HEK293 (cell line): ENCODE data around the gene CSMD2.

ENCODE experiments used
- CTCF ChIA-PET: fragments of 350-600 bp; formaldehyde crosslinking; extraction: SDS; loops from one replicate; lab custom pipeline; 2021; ENCODE audit warnings: antibody characterized with exemption; lab: Yijun Ruan, JAX
- POLR2A ChIA-PET: fragments of 300-600 bp; formaldehyde crosslinking; extraction: SDS; loops from one replicate; lab custom pipeline; 2020; ENCODE audit warnings: antibody characterized with exemption, inconsistent platforms; lab: Yijun Ruan, JAX
- H3K27ac ChIP-seq: fragments of 200-500 bp; sonication (Bioruptor generic); 2 replicates; pipeline ENCODE4 v1.5.1; 2014; ENCODE audit warnings: low read depth, low read length, control low read depth, inconsistent platforms; ENCODE audit errors: extremely low read depth
- H3K36me3 ChIP-seq, 2 experiments: fragments of 200-500 bp in 1 of 2; sonication (Bioruptor generic) in 1 of 2; 1 replicate in 1 of 2; 2 replicates in 1 of 2; pipeline ENCODE4 v1.5.1; 2014 to 2017; ENCODE audit warnings: inconsistent platforms in 2 of 2, low read length in 2 of 2; ENCODE audit not compliant: control insufficient read depth in 2 of 2, insufficient read depth in 1 of 2
- H3K4me1 ChIP-seq: fragments of 200-500 bp; sonication (Bioruptor generic); 2 replicates; pipeline ENCODE4 v1.5.1; 2014; ENCODE audit warnings: mild to moderate bottlenecking, low read length, inconsistent platforms; ENCODE audit not compliant: control insufficient read depth, insufficient read depth
- H3K4me3 ChIP-seq: 2 replicates; pipeline ENCODE4 v1.5.1; 2011; ENCODE audit warnings: low read depth, mild to moderate bottlenecking, control low read depth, low read length, moderate library complexity
- H3K9me3 ChIP-seq: fragments of 200-500 bp; sonication (Bioruptor generic); 2 replicates; pipeline ENCODE4 v1.5.1; 2014; ENCODE audit warnings: low read depth, low read length, inconsistent platforms; ENCODE audit not compliant: control insufficient read depth, insufficient read depth
- GLI4 ChIP-seq: fragments of 450-650 bp; formaldehyde crosslinking; IDR thresholded peaks from 2 replicates; pipeline ENCODE4 v1.5.1; 2016; ENCODE audit warnings: missing biosample characterization, missing genetic modification characterization
- MYNN ChIP-seq: fragments of 450-650 bp; formaldehyde crosslinking; IDR thresholded peaks from 2 replicates; pipeline ENCODE4 v1.5.1; 2016; ENCODE audit warnings: missing biosample characterization, missing genetic modification characterization, borderline replicate concordance
- REST ChIP-seq: fragments of 450-650 bp; formaldehyde crosslinking; IDR thresholded peaks from 2 replicates; pipeline ENCODE4 v1.5.1; 2016; ENCODE audit warnings: missing biosample characterization, missing genetic modification characterization
- ZBTB6 ChIP-seq: fragments of 450-650 bp; formaldehyde crosslinking; IDR thresholded peaks from 2 replicates; pipeline ENCODE4 v1.5.1; 2017; ENCODE audit warnings: missing biosample characterization, missing genetic modification characterization
- ZNF157 ChIP-seq: fragments of 450-650 bp; formaldehyde crosslinking; IDR thresholded peaks from 2 replicates; pipeline ENCODE4 v1.5.1; 2016; ENCODE audit warnings: missing biosample characterization, missing genetic modification characterization
- ZNF239 ChIP-seq: fragments of 450-650 bp; formaldehyde crosslinking; IDR thresholded peaks from 2 replicates; pipeline ENCODE4 v1.5.1; 2016; ENCODE audit warnings: missing biosample characterization, missing genetic modification characterization
- ZNF266 ChIP-seq: fragments of 450-650 bp; formaldehyde crosslinking; IDR thresholded peaks from 2 replicates; pipeline ENCODE4 v1.5.1; 2016; ENCODE audit warnings: missing biosample characterization, missing genetic modification characterization, low read depth
- ZNF302 ChIP-seq: fragments of 450-650 bp; formaldehyde crosslinking; IDR thresholded peaks from 2 replicates; pipeline ENCODE4 v1.5.1; 2016; ENCODE audit warnings: missing biosample characterization, missing genetic modification characterization, low read depth
- ZNF354C ChIP-seq: fragments of 450-650 bp; formaldehyde crosslinking; IDR thresholded peaks from 2 replicates; pipeline ENCODE4 v1.5.1; 2016; ENCODE audit warnings: missing biosample characterization, missing genetic modification characterization, low read depth, borderline replicate concordance
- ZNF48 ChIP-seq: fragments of 450-650 bp; formaldehyde crosslinking; IDR thresholded peaks from 2 replicates; pipeline ENCODE4 v1.5.1; 2016; ENCODE audit warnings: missing biosample characterization, missing genetic modification characterization
- ZNF488 ChIP-seq: fragments of 450-650 bp; formaldehyde crosslinking; IDR thresholded peaks from 2 replicates; pipeline ENCODE4 v1.5.1; 2016; ENCODE audit warnings: missing biosample characterization, missing genetic modification characterization
- ZNF510 ChIP-seq: fragments of 450-650 bp; formaldehyde crosslinking; IDR thresholded peaks from 2 replicates; pipeline ENCODE4 v1.5.1; 2018; ENCODE audit warnings: mild to moderate bottlenecking, missing genetic modification characterization, missing biosample characterization; ENCODE audit not compliant: insufficient replicate concordance
- ZNF555 ChIP-seq: fragments of 450-650 bp; formaldehyde crosslinking; conservative IDR thresholded peaks from 2 replicates; pipeline ENCODE4 v1.5.1; 2017; ENCODE audit warnings: missing biosample characterization, mild to moderate bottlenecking, missing genetic modification characterization, inconsistent platforms
- ZNF645 ChIP-seq: fragments of 450-650 bp; formaldehyde crosslinking; IDR thresholded peaks from 2 replicates; pipeline ENCODE4; 2016; ENCODE audit warnings: missing biosample characterization, missing genetic modification characterization
- ZNF76 ChIP-seq: fragments of 450-650 bp; formaldehyde crosslinking; IDR thresholded peaks from 2 replicates; pipeline ENCODE4; 2016; ENCODE audit warnings: low read depth, missing biosample characterization, missing genetic modification characterization, borderline replicate concordance
- ZNF777 ChIP-seq: fragments of 450-650 bp; formaldehyde crosslinking; IDR thresholded peaks from 2 replicates; pipeline ENCODE4 v1.5.1; 2017; ENCODE audit warnings: missing biosample characterization, missing genetic modification characterization, borderline replicate concordance
- ZNF785 ChIP-seq: fragments of 450-650 bp; formaldehyde crosslinking; IDR thresholded peaks from 2 replicates; pipeline ENCODE4 v1.5.1; 2016; ENCODE audit warnings: missing biosample characterization, missing genetic modification characterization
- TF ChIP-seq, protein P1 (sequence below): fragments of 450-650 bp; IDR thresholded peaks from 2 replicates; pipeline ENCODE4 v1.5.1; 2018; ENCODE audit warnings: missing biosample characterization, missing genetic modification characterization
- TF ChIP-seq, protein P2 (sequence below): fragments of 450-650 bp; formaldehyde crosslinking; IDR thresholded peaks from 2 replicates; pipeline ENCODE4 v1.5.1; 2016; ENCODE audit warnings: missing biosample characterization, missing genetic modification characterization

CSMD2 gene

GRCh38 chr1:33979341-33979740 lies 185.7 kb downstream of the CSMD2 start:
- no peak overlapping the region for H3K4me3 ChIP-seq
- CTCF ChIA-PET, result no interaction called here
- TF ChIP-seq ZNF785 (tag by site-specific recombination), result no peak
- no peak for TF ChIP-seq ZNF555 (tag by site-specific recombination)
- no peak for TF ChIP-seq MYNN (tag by site-specific recombination)
- no peak for TF ChIP-seq ZNF645
- TF ChIP-seq, protein P1, sequence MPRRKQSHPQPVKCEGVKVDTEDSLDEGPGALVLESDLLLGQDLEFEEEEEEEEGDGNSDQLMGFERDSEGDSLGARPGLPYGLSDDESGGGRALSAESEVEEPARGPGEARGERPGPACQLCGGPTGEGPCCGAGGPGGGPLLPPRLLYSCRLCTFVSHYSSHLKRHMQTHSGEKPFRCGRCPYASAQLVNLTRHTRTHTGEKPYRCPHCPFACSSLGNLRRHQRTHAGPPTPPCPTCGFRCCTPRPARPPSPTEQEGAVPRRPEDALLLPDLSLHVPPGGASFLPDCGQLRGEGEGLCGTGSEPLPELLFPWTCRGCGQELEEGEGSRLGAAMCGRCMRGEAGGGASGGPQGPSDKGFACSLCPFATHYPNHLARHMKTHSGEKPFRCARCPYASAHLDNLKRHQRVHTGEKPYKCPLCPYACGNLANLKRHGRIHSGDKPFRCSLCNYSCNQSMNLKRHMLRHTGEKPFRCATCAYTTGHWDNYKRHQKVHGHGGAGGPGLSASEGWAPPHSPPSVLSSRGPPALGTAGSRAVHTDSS, result no peak
- no peak for TF ChIP-seq ZBTB6
- TF ChIP-seq GLI4 (tag by site-specific recombination), result no peak
- no peak for TF ChIP-seq ZNF302 (tag by site-specific recombination)
- no peak for TF ChIP-seq ZNF354C (tag by site-specific recombination)
- TF ChIP-seq, protein P2, sequence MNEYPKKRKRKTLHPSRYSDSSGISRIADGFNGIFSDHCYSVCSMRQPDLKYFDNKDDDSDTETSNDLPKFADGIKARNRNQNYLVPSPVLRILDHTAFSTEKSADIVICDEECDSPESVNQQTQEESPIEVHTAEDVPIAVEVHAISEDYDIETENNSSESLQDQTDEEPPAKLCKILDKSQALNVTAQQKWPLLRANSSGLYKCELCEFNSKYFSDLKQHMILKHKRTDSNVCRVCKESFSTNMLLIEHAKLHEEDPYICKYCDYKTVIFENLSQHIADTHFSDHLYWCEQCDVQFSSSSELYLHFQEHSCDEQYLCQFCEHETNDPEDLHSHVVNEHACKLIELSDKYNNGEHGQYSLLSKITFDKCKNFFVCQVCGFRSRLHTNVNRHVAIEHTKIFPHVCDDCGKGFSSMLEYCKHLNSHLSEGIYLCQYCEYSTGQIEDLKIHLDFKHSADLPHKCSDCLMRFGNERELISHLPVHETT (tag by site-specific recombination), result no peak
- TF ChIP-seq ZNF266 (tag by site-specific recombination), result no peak
- no peak for TF ChIP-seq ZNF239 (tag by site-specific recombination)
- TF ChIP-seq REST (tag by site-specific recombination), result no peak
- no peak for TF ChIP-seq ZNF48 (tag by site-specific recombination)
- no peak for TF ChIP-seq ZNF510 (tag by site-specific recombination)
- TF ChIP-seq ZNF777 (tag by site-specific recombination), result no peak
- no peak for TF ChIP-seq ZNF76 (tag by site-specific recombination)
- no peak for TF ChIP-seq ZNF157 (tag by site-specific recombination)
- no peak for TF ChIP-seq ZNF488 (tag by site-specific recombination)

More at GRCh38 chr1:33979341-33979740, 185.7 kb downstream of the CSMD2 start:
- POLR2A ChIA-PET, result no interaction called here
- Histone ChIP-seq H3K36me3 (no peaks in the 10 kb centered on the region), H3K4me1 (no peaks in the 10 kb centered on the region), H3K27ac (no peak overlapping the region), H3K9me3 (no peaks in the 10 kb centered on the region)
